HG02571 (cell line): ENCODE results near the gene HS6ST1.

ENCODE experiments used
- ATAC-seq: cut with Tn5 transposase; IDR thresholded peaks from one replicate; pipeline ENCODE4 v1.9.1; 2021; ENCODE audit warnings: mild to moderate bottlenecking, moderate library complexity; ENCODE audit not compliant: unreplicated experiment

The HS6ST1 gene

GRCh38 chr2:128250229-128251025, 68.2 kb downstream of the HS6ST1 start:
- ATAC-seq = no peak

DNA sequence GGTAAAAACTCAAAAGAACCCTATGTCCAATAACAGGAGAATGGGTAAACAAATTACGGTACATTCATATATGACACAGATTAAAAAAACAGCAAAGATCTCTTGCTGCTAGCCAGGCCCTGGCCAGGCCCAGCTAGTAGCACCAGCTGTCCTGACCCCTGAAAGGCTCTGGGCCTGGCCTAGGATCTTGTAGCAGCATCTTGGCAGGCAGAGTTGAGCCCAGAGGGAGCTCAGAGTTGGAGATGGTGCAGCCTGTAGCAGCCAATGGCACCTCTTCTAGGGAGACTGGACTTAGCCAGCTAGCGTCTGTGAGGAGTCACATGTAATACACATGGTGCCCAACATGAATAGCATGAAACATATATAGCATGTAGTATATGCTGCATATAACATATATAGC, 69.1 kb downstream of the HS6ST1 start:
- ATAC-seq = no peak

GRCh38 chr2:128245813-128246212, 72.9 kb downstream of the HS6ST1 start:
- no peak for ATAC-seq

DNA sequence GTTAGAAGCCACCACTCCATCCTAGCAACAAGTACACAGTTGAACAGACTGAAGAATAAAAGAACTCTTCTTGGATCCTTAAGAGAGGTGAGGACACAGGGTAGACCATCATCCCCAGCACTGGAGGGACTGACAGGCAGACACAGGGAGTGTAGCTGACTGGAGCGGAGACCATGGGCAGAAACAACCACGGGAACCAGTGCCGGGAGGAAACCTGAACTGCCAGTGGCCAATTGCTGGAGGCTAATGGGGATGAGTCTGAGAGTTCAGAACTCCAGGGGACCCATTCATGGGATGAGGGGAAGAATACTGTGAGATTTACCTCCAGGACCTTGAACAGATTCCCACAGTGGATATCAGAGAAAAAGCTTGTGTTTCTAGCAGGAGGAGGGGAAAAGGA, 76.8 kb downstream of the HS6ST1 start:
- no peak for ATAC-seq

- no peak for ATAC-seq
These were observed 80.6 kb downstream of the HS6ST1 start for GRCh38 chr2:128237911-128238697.

DNA sequence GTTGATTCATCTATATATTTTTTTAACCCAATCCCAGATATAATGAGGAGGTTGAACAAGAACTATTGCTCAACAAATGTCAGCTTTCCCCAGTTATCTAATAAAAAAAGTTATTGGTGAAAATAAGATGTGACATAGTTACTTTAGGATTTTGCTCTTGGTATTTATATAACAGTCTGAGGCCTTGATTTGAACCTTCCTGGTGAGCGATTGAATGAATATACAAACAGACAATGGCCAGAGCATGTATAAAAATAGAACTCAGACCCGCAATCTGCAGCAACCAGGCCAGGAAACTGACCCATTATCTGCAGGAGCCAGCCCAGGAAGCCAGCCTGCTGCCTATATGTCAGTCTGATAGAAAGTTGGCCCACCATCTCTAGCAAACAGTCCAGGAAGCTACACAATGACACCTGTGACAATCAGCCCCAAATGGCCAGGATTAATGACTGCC, 81.6 kb downstream of the HS6ST1 start:
- no peak for ATAC-seq

DNA sequence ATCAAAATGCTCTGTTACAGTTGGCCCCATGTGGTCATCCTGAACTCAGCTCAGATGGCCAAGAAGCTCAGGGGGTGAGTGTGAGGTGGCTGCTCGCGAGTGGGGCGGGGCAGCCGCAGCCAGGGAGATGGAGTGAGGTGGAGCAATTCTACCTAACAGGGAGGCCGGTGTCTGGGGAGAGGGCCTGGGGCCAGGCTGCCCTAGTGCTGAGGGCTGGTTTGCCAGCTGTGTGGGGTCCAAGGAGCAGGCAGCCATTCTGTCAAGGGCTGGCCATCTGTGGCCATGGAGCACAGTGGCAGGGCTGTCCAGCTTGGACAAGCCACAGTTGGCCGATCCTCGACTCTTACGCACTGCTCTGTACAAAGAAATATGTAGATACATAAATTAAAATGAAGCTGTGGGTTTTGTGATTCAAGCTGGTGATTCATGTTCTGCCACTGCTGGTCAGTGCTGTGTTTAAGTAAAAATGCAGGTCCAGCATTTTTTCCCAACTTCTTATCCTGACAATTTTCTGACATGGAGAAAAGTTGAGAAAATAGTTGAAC, 82.1 kb downstream of the HS6ST1 start:
- ATAC-seq = no peak

- ATAC-seq = no peak
These were observed 83.1 kb downstream of the HS6ST1 start for GRCh38 chr2:128235581-128235980.

DNA sequence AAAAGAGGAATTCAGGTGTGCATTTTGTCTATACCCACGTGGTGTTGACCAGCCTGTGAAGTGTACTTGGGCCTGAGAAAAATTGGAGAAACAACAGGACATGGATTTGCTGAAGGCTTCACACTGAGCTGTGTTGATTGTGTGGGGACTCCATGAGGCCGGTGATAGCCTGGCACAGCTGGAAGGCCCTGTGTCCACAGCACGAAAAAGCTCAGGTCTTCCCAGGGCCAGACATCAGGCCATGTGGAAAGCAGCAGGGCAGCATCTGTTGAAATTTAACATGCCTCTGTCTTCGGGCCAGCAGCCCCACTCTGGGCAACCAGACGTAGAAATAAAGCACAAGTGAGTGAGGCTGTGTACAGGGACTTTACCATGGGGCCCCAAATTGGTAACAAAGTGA, 84.1 kb downstream of the HS6ST1 start:
- no peak for ATAC-seq

DNA sequence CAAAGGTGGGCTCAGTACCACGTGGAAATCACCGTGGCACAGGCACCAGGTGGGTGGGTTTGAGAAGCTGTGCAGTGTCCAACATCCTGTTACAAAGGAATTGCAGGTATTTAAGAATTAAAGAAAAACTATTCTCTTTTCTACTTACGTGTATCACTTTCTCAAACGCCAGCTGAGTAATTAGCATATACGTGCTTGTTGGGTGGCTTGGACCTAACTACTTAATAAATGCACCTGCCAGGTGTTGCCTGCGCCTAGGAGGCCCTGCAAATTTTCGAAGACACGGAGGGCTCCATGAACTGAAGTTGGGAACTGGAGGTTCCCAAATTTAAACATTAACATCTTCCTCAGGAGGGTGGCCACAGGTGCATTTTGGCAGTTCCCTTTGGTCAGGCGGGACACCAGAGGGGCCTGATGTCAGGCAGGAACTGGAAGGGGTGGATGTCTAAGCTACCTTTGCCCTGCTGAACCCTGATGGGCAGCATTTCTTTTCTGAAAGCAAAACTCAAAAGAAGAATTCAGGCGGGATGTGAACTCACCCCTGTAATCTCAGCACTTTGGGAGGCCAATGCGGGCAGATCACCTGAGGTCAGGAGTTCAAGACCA, 84.8 kb downstream of the HS6ST1 start:
- no peak for ATAC-seq

DNA sequence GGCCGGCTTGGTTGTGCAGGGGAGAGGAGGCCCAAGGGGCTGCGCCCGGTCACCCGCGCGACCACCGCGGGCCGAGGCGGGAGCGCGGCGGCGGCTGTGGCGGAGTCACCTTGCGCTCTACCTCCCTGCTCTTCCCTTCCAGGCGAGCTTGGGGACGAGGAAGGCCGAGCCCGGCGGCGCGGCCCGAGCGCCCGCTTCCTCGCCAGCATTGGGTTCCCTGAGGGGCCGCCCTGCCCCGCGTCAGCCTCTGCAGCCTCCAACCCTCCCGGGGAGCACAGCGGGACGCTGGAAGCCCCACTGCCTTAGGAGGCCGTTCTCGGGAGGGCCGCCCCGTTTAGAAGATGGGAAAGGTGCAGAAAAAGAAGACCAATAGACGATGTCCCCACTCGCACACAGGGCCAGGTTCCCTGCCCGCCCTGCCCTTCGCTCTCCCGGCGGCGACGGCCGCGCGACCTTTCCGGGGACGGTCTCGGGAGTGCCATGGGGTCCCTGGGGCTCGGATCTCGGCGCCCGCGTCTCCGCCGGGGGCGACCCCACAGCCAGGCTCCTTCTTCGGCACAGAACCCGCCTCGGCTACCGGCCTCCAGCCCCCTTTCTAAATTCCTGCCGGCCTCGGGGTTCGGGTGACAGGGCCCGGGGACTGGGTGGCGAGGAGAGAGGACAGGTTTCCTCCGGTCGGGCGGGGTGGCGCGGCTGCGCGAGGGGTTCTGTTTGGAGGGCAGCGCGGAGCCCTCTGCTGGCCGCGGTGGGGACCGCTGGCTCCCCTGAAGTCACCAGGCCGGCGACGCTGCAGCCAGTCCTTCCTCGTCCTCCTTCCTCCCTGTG, 85.5 kb downstream of the HS6ST1 start:
- peak; percentile 98 for ATAC-seq

DNA sequence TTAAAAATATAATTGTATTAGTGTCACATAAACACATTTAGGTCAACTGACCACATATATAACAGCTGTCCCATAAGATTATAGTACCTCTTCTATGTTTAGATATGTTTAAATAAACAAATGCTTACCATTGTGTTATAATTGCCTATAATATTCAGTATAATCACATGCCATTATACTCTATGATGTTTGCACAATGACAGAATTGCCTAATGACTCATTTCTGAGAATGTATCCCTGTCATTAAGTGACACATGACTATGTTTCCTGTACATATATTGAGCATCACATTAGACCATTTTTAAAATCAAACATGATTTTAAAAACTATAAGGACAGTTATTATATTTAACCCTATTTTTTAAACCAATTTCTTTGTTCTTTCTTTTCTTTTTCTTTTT, 89.8 kb downstream of the HS6ST1 start:
- no peak for ATAC-seq

DNA sequence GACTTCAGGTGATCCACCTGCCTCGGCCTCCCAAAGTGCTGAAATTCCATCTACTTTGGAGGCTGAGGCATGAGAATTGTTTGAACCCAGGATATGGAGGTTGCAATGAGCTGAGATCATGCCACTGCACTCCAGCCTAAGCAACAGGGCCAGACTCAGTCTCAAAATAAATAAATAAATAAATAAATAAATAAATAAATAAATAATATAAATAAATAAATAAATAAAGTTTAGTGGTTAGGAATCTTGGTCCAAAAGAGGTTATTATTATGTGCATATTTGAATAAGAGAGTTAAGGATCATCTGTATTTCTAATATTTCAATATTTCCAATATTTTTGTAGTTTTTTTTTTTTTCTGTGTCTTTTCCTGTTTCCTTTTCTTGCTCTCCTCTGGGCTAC, 90.8 kb downstream of the HS6ST1 start:
- ATAC-seq = no peak

DNA sequence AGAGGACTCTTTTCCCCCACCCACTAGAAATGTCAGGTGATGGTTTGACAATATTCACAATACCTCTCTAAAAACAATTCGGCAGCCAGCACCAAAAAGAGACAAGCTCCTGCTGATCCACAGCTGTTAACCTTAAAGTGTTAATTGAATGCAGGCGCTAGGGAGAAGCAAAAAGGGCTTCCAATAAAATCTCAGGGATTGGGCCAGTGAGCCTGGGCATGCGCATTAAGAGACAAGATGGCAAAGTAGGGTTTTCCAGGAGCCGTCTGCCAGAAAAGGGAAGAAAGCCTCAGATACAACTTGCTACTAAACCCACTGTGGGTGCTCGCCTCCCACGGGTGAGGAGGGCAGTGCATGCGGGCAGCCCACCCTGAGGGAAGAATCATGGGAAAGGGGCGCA, 98.8 kb downstream of the HS6ST1 start:
- ATAC-seq = no peak

DNA sequence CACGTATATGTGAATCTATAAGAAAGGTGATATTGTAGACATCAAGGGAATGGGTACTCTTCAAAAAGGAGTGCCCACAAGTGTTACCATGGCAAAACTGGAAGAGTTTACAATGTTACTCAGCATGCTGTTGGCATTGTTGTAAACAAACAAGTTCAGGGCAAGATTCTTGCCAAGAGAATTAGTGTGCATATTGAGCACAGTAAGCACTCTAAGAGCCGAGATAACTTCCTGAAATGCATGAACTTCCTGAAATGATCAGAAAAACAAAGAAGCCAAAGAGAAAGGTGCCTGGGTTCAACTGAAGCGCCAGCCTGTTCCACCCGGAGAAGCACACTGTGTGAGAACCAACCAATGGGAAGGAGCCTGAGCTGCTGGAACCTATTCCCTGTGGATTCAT, 101.0 kb downstream of the HS6ST1 start:
- ATAC-seq = no peak

GRCh38 chr2:128215897-128216642, 102.6 kb downstream of the HS6ST1 start:
- no peak for ATAC-seq
